HEK293T (cell line): ENCODE data around the gene FOXC1.
A peak's percentile ranks its signal among the peaks of the same experiment; 100 is the strongest.

Experiments used
- CTCF ChIA-PET: fragments of 350-600 bp; formaldehyde crosslinking; extraction: SDS; loops from one replicate; lab custom pipeline; 2021; ENCODE audit warnings: antibody characterized with exemption, inconsistent platforms; lab: Yijun Ruan, JAX
- POLR2A ChIA-PET: fragments of 350-600 bp; formaldehyde crosslinking; extraction: SDS; loops from one replicate; lab custom pipeline; 2020; ENCODE audit warnings: antibody characterized with exemption, inconsistent platforms; lab: Yijun Ruan, JAX
- DNase-seq: peaks from one replicate; pipeline ENCODE4 v3.0.0; 2012; ENCODE audit warnings: mixed read lengths; ENCODE audit errors: extremely low spot score
- ARNT ChIP-seq: fragments of 450-650 bp; IDR thresholded peaks from 2 replicates; pipeline ENCODE4 v1.6.1; 2017; ENCODE audit warnings: mild to moderate bottlenecking
- BHLHE40 ChIP-seq: fragments of 450-650 bp; IDR thresholded peaks from 2 replicates; pipeline ENCODE4 v1.6.1; 2016; ENCODE audit warnings: mild to moderate bottlenecking, moderate library complexity, borderline replicate concordance
- CTBP1 ChIP-seq: fragments of 450-650 bp; IDR thresholded peaks from 2 replicates; pipeline ENCODE4 v1.6.1; 2016; ENCODE audit warnings: borderline replicate concordance
- ELF4 ChIP-seq: fragments of 450-650 bp; IDR thresholded peaks from 2 replicates; pipeline ENCODE4 v1.6.1; 2017; ENCODE audit warnings: antibody characterized with exemption
- FOXA1 ChIP-seq: fragments of 450-650 bp; IDR thresholded peaks from 2 replicates; pipeline ENCODE4 v1.6.1; 2016; ENCODE audit warnings: mild to moderate bottlenecking
- FOXK2 ChIP-seq: fragments of 450-650 bp; IDR thresholded peaks from 2 replicates; pipeline ENCODE4 v1.6.1; 2016; ENCODE audit warnings: mild to moderate bottlenecking
- FOXM1 ChIP-seq: fragments of 450-650 bp; IDR thresholded peaks from 2 replicates; pipeline ENCODE4 v1.6.1; 2017; ENCODE audit warnings: mild to moderate bottlenecking, borderline replicate concordance
- HDGF ChIP-seq: fragments of 450-650 bp; IDR thresholded peaks from 2 replicates; pipeline ENCODE4 v1.6.1; 2017; ENCODE audit warnings: antibody characterized with exemption, borderline replicate concordance
- L3MBTL2 ChIP-seq: fragments of 450-650 bp; conservative IDR thresholded peaks from 2 replicates; pipeline ENCODE4 v1.6.1; 2016; ENCODE audit warnings: mild to moderate bottlenecking
- LEF1 ChIP-seq: fragments of 450-650 bp; IDR thresholded peaks from 2 replicates; pipeline ENCODE4 v1.6.1; 2017; ENCODE audit warnings: mild to moderate bottlenecking, borderline replicate concordance
- NFRKB ChIP-seq: fragments of 450-650 bp; IDR thresholded peaks from 2 replicates; pipeline ENCODE4 v1.6.1; 2016; ENCODE audit warnings: mild to moderate bottlenecking, moderate library complexity
- PKNOX1 ChIP-seq: fragments of 450-650 bp; IDR thresholded peaks from 2 replicates; pipeline ENCODE4 v1.6.1; 2016
- SP1 ChIP-seq: fragments of 450-650 bp; IDR thresholded peaks from 2 replicates; pipeline ENCODE4 v1.6.1; 2017
- SUZ12 ChIP-seq: fragments of 450-650 bp; IDR thresholded peaks from 2 replicates; pipeline ENCODE4 v1.6.1; 2016; ENCODE audit warnings: mild to moderate bottlenecking
- TARDBP ChIP-seq: fragments of 450-650 bp; IDR thresholded peaks from 2 replicates; pipeline ENCODE4 v1.6.1; 2016
- ZNF384 ChIP-seq: fragments of 450-650 bp; IDR thresholded peaks from 2 replicates; pipeline ENCODE4 v1.6.1; 2016

The FOXC1 gene

DNA sequence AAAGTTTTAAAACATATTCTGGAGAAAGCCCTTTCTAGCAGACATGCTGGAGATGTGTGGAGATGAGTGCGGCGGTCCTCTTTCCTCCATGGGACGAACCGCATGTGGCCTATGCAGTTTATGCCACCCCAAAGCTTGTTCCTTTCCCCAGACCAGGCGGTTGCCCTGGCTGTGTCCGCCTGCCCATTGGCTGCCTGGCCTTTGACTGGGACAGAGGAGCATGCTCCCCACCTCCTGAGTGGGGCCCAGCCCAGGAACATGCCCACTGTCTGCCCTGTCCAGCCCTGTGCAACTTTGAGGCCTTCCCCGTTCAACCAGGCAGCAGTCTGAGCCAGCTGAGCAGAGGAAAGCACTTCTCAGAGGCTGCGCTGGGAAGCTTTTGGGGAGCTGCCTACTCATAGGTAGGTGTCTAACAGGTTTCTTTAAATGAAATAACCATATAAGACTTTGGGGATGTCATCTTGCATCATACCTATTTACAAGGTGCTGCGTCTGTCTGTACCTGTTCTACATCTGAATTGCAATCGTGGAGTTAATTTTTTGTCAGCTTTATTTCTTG is 20.6 kb downstream of the FOXC1 start:
- ChIA-PET CTCF (interaction anchor here (0.9 to 1.6 kb wide), 3 partner anchors 11 to 33 kb away, joined by 3 to 5 read pairs (median 5); no protein-coding TSS in a partner anchor), POLR2A (interaction anchor here (0.6 to 8.2 kb wide), 9 partner anchors 10 to 72 kb away, joined by 3 to 144 read pairs (median 5); no protein-coding TSS in a partner anchor)
- DNase-seq: no peak
- TF ChIP-seq FOXM1 (no peak), ARNT (no peak), SP1 (no peak), LEF1 (no peak), ELF4 (no peak), L3MBTL2 (no peak), FOXK2 (no peak)

DNA sequence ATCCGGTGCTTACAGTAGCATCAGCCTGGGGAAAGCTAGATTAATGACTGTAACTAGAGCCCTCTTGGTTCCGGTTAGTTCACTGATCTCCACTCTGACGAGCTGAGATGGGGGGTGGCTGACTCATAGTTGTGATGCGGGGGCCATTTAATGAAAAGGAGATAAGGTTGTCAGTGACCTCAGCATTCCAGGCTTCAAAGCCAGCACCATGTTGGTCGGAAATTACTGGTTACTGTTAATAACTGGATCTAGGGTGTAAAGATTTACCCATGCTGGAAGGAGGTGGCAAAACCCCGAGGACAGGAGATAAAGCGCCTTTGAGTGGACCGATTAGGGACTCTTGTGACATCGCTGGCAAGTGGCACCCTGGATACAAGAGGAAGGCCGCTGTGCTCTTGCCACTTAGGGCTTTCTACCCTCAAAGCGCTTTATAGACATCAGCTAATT is 21.1 kb downstream of the FOXC1 start:
- ChIA-PET CTCF (interaction anchor here (0.7 to 1.6 kb wide), 4 partner anchors 10 to 352 kb away, joined by 3 to 5 read pairs (median 4); no protein-coding TSS in a partner anchor), POLR2A (interaction anchor here (0.6 to 8.2 kb wide), 9 partner anchors 13 to 72 kb away, joined by 3 to 144 read pairs (median 5); no protein-coding TSS in a partner anchor)
- DNase-seq: no peak
- TF ChIP-seq ARNT (no peak), FOXM1 (peak; percentile 62; the same call in 1 of the 2 replicates), NFRKB (no peak)

- ChIA-PET POLR2A (interaction anchor here (0.6 to 8.2 kb wide), 7 partner anchors 13 to 72 kb away, joined by 3 to 144 read pairs (median 5); no protein-coding TSS in a partner anchor), CTCF (interaction anchor here (0.7 to 1.6 kb wide), 4 partner anchors 10 to 352 kb away, joined by 3 to 5 read pairs (median 4); no protein-coding TSS in a partner anchor)
- no peak for DNase-seq
- no peak for TF ChIP-seq ELF4
- TF ChIP-seq TARDBP: no peak
- no peak for TF ChIP-seq FOXK2
- no peak for TF ChIP-seq FOXM1
- TF ChIP-seq BHLHE40: no peak
- TF ChIP-seq ZNF384: no peak
- no peak for TF ChIP-seq PKNOX1
- no peak for TF ChIP-seq LEF1
- no peak for TF ChIP-seq CTBP1
- TF ChIP-seq L3MBTL2: no peak
- no peak for TF ChIP-seq SUZ12
- no peak for TF ChIP-seq SP1
- no peak for TF ChIP-seq HDGF
- TF ChIP-seq ARNT: no peak
- TF ChIP-seq FOXA1: no peak
- TF ChIP-seq NFRKB: no peak
These were observed 21.5 kb downstream of the FOXC1 start for GRCh38 chr6:1631251-1631650.

GRCh38 chr6:1633366-1634021 is 23.8 kb downstream of the FOXC1 start:
- ChIA-PET POLR2A (interaction anchor here (1.7 to 1.9 kb wide), 2 partner anchors 21 to 26 kb away, joined by 5 to 6 read pairs; no protein-coding TSS in a partner anchor), CTCF (interaction anchor here (0.6 to 1.1 kb wide), 2 partner anchors 15 to 24 kb away, joined by 3 to 4 read pairs; no protein-coding TSS in a partner anchor)
- no peak for DNase-seq
- no peak for TF ChIP-seq BHLHE40
- TF ChIP-seq SUZ12: no peak
- TF ChIP-seq HDGF: no peak
- TF ChIP-seq L3MBTL2: no peak
- no peak for TF ChIP-seq TARDBP
- TF ChIP-seq NFRKB: no peak
- TF ChIP-seq PKNOX1: no peak

GRCh38 chr6:1634081-1634480 is 24.4 kb downstream of the FOXC1 start:
- no peak for DNase-seq
- TF ChIP-seq TARDBP (no peak), SUZ12 (no peak), L3MBTL2 (no peak), FOXK2 (no peak), ARNT (no peak), FOXM1 (no peak), ZNF384 (no peak)
- POLR2A ChIA-PET: interaction anchor here (1.9 kb wide), 1 partner anchor 22 kb away, joined by 6 read pairs; no protein-coding TSS in a partner anchor
- CTCF ChIA-PET: interaction anchor here (1.1 kb wide), 1 partner anchor 14 kb away, joined by 3 read pairs; no protein-coding TSS in a partner anchor

GRCh38 chr6:1635305-1636010 is 25.7 kb downstream of the FOXC1 start:
- no peak for DNase-seq
- TF ChIP-seq TARDBP: no peak
- no peak for TF ChIP-seq ZNF384
- no peak for TF ChIP-seq CTBP1
- no peak for TF ChIP-seq NFRKB
- TF ChIP-seq LEF1: no peak
- no peak for TF ChIP-seq ELF4
- TF ChIP-seq SP1: no peak
- TF ChIP-seq HDGF: no peak
- no peak for TF ChIP-seq PKNOX1
- TF ChIP-seq BHLHE40: no peak
- TF ChIP-seq ARNT: no peak
- TF ChIP-seq FOXK2: no peak
- TF ChIP-seq SUZ12: no peak
- no peak for TF ChIP-seq FOXM1
- TF ChIP-seq FOXA1: no peak
- no peak for TF ChIP-seq L3MBTL2
- ChIA-PET POLR2A (interaction anchor here (0.8 to 1.9 kb wide), 2 partner anchors 23 to 28 kb away, joined by 3 to 6 read pairs; no protein-coding TSS in a partner anchor), CTCF (no interaction called here)
